ENCODE measurements around the gene HPF1. TPM values are rescaled to one million over a fixed set of nuclear protein-coding genes. Genes with fewer than 3 reads are reported as not detected.
"Not testable (repeated sequence)": the region's sequence is repeated elsewhere in the genome, so short reads cannot be mapped to it uniquely, and the experiment has no call there.

HPF1 gene
- total RNA-seq = 13.0 TPM

GRCh38 chr4:169757575-169758184, at the start of gene HPF1:
HPF1 (minus strand) TSS chr4:169757944; CDS start chr4:169757877, 67 bp downstream.
- H3K36me3 ChIP-seq (ENCODE audit: control insufficient read depth in 3 of 3, insufficient read depth in 3 of 3, low read length in 3 of 3) = peaks cover 0 to 5% (median 3%) of the 10 kb centered on the region in 3 donors
- H3K27me3 ChIP-seq (ENCODE audit: control insufficient read depth in 3 of 3, insufficient read depth in 3 of 3, low read length in 3 of 3) = no peaks in the 10 kb centered on the region
- peak within 1 kb of the TSS; percentile 73 to 92 (median 79) for H3K4me3 ChIP-seq (ENCODE audit: low read length in 3 of 3)
- H3K9ac ChIP-seq (ENCODE audit: low read depth in 1 of 3, low read length in 3 of 3) = peak within 1 kb of the TSS; percentile 52 to 90 (median 73)
- peaks cover 12 to 15% (median 15%) of the 10 kb centered on the region in 3 donors for H3K4me1 ChIP-seq (ENCODE audit: control insufficient read depth in 3 of 3, insufficient read depth in 3 of 3, low read length in 3 of 3)
- H3K9me3 ChIP-seq (ENCODE audit: control insufficient read depth in 3 of 3, low read length in 3 of 3) = no peaks in the 10 kb centered on the region
- peak within 1 kb of the TSS; percentile 48 for H3K27ac ChIP-seq (ENCODE audit: low read depth, low read length)

- not testable (repeated sequence) for H3K36me3 ChIP-seq (ENCODE audit: control insufficient read depth in 3 of 3, insufficient read depth in 3 of 3, low read length in 3 of 3); H3K9me3 ChIP-seq (ENCODE audit: control insufficient read depth in 3 of 3, low read length in 3 of 3); H3K9ac ChIP-seq (ENCODE audit: low read depth in 1 of 3, low read length in 3 of 3); H3K4me3 ChIP-seq (ENCODE audit: low read length in 3 of 3); H3K27ac ChIP-seq (ENCODE audit: low read depth, low read length); H3K4me1 ChIP-seq (ENCODE audit: control insufficient read depth in 3 of 3, insufficient read depth in 3 of 3, low read length in 3 of 3); H3K27me3 ChIP-seq (ENCODE audit: control insufficient read depth in 3 of 3, insufficient read depth in 3 of 3, low read length in 3 of 3)
Observed at GRCh38 chr4:169806770-169807169, 49.0 kb upstream of the HPF1 start.

GRCh38 chr4:169803413-169803812, 45.7 kb upstream of the HPF1 start:
- Histone ChIP-seq H3K27ac (ENCODE audit: low read depth, low read length) (no peak overlapping the region), H3K9ac (ENCODE audit: low read depth in 1 of 3, low read length in 3 of 3) (no peak overlapping the region), H3K36me3 (ENCODE audit: control insufficient read depth in 3 of 3, insufficient read depth in 3 of 3, low read length in 3 of 3) (no peaks in the 10 kb centered on the region), H3K27me3 (ENCODE audit: control insufficient read depth in 3 of 3, insufficient read depth in 3 of 3, low read length in 3 of 3) (no peaks in the 10 kb centered on the region), H3K4me3 (ENCODE audit: low read length in 3 of 3) (no peak overlapping the region), H3K9me3 (ENCODE audit: control insufficient read depth in 3 of 3, low read length in 3 of 3) (no peaks in the 10 kb centered on the region), H3K4me1 (ENCODE audit: control insufficient read depth in 3 of 3, insufficient read depth in 3 of 3, low read length in 3 of 3) (no peaks in the 10 kb centered on the region)

DNA sequence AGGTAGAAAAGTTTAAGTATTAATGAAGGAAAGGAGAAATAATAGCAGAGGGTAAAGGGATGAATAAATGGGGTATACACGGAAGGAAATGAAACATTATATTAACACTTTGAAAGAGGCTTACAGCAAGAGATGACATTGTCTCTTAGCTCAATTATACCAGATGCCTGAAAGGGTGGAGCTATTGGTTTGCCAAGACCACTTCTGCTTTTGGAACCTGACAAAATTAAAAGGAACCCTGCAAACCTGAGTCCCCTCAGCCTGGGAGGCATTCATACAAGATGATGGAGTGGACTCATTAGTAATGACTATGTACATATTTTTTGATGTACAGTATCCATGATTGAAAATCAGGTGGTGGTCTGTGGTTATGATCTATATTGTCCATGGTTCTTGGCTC, 45.1 kb upstream of the HPF1 start:
- Histone ChIP-seq H3K27ac (ENCODE audit: low read depth, low read length) (no peak overlapping the region), H3K9ac (ENCODE audit: low read depth in 1 of 3, low read length in 3 of 3) (no peak overlapping the region), H3K27me3 (ENCODE audit: control insufficient read depth in 3 of 3, insufficient read depth in 3 of 3, low read length in 3 of 3) (no peaks in the 10 kb centered on the region), H3K4me1 (ENCODE audit: control insufficient read depth in 3 of 3, insufficient read depth in 3 of 3, low read length in 3 of 3) (no peaks in the 10 kb centered on the region), H3K4me3 (ENCODE audit: low read length in 3 of 3) (no peak overlapping the region), H3K9me3 (ENCODE audit: control insufficient read depth in 3 of 3, low read length in 3 of 3) (no peaks in the 10 kb centered on the region), H3K36me3 (ENCODE audit: control insufficient read depth in 3 of 3, insufficient read depth in 3 of 3, low read length in 3 of 3) (no peaks in the 10 kb centered on the region)

- H3K4me1 ChIP-seq (ENCODE audit: control insufficient read depth in 3 of 3, insufficient read depth in 3 of 3, low read length in 3 of 3) = no peaks in the 10 kb centered on the region
- no peaks in the 10 kb centered on the region for H3K36me3 ChIP-seq (ENCODE audit: control insufficient read depth in 3 of 3, insufficient read depth in 3 of 3, low read length in 3 of 3)
- no peaks in the 10 kb centered on the region for H3K9me3 ChIP-seq (ENCODE audit: control insufficient read depth in 3 of 3, low read length in 3 of 3)
- no peak overlapping the region for H3K27ac ChIP-seq (ENCODE audit: low read depth, low read length)
- no peak overlapping the region for H3K9ac ChIP-seq (ENCODE audit: low read depth in 1 of 3, low read length in 3 of 3)
- no peak overlapping the region for H3K4me3 ChIP-seq (ENCODE audit: low read length in 3 of 3)
- no peaks in the 10 kb centered on the region for H3K27me3 ChIP-seq (ENCODE audit: control insufficient read depth in 3 of 3, insufficient read depth in 3 of 3, low read length in 3 of 3)
Observed at GRCh38 chr4:169800541-169800940, 42.8 kb upstream of the HPF1 start.

DNA sequence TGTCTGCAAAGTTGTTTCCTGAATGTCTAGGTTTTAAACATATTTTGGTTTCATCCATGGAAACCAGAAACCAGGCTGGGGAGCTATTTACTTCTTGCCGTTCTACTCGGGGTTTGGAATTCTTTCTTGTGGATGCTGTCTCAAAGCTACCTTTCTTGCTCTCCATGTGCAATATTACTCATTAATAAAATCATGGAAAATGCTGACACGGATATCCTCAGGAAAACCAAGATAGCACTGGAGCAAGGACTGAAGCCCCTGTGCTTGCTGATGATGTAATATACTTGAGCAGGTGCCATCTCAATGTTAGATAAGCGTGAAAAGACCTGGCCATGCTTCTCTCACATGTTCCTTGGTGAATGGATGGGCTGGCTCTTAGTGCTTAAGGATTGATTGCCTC, 41.5 kb upstream of the HPF1 start:
- H3K27me3 ChIP-seq (ENCODE audit: control insufficient read depth in 3 of 3, insufficient read depth in 3 of 3, low read length in 3 of 3) = no peaks in the 10 kb centered on the region
- H3K9me3 ChIP-seq (ENCODE audit: control insufficient read depth in 3 of 3, low read length in 3 of 3) = no peaks in the 10 kb centered on the region
- no peak overlapping the region for H3K27ac ChIP-seq (ENCODE audit: low read depth, low read length)
- no peak overlapping the region for H3K4me3 ChIP-seq (ENCODE audit: low read length in 3 of 3)
- no peak overlapping the region for H3K9ac ChIP-seq (ENCODE audit: low read depth in 1 of 3, low read length in 3 of 3)
- H3K4me1 ChIP-seq (ENCODE audit: control insufficient read depth in 3 of 3, insufficient read depth in 3 of 3, low read length in 3 of 3) = no peaks in the 10 kb centered on the region
- H3K36me3 ChIP-seq (ENCODE audit: control insufficient read depth in 3 of 3, insufficient read depth in 3 of 3, low read length in 3 of 3) = no peaks in the 10 kb centered on the region

DNA sequence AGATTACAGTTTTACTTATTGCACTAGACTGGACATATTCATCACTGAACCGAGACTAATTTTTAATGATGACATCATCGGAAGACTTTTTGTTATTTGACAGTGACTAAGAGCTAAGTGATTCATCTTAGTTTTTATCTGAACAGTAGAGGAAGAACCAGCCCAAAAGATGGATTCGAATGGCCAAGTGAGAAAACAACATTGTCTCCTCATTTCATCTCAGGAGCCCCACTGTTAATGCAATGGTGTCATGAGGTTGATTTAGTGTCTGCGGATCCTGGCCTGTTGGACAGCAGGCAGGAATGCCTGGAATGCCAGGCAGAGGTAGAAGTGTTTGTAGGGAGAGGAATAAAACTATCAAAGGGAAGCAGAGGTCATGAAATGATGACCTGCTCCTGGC, 37.8 kb upstream of the HPF1 start:
- Histone ChIP-seq H3K27ac (ENCODE audit: low read depth, low read length) (no peak overlapping the region), H3K36me3 (ENCODE audit: control insufficient read depth in 3 of 3, insufficient read depth in 3 of 3, low read length in 3 of 3) (no peaks in the 10 kb centered on the region), H3K4me1 (ENCODE audit: control insufficient read depth in 3 of 3, insufficient read depth in 3 of 3, low read length in 3 of 3) (peaks cover 0 to 5% (median 0%) of the 10 kb centered on the region in 3 donors), H3K27me3 (ENCODE audit: control insufficient read depth in 3 of 3, insufficient read depth in 3 of 3, low read length in 3 of 3) (peaks cover 0 to 1% (median 0%) of the 10 kb centered on the region in 3 donors), H3K9ac (ENCODE audit: low read depth in 1 of 3, low read length in 3 of 3) (no peak overlapping the region), H3K9me3 (ENCODE audit: control insufficient read depth in 3 of 3, low read length in 3 of 3) (no peaks in the 10 kb centered on the region), H3K4me3 (ENCODE audit: low read length in 3 of 3) (no peak overlapping the region)

- no peaks in the 10 kb centered on the region for H3K36me3 ChIP-seq (ENCODE audit: control insufficient read depth in 3 of 3, insufficient read depth in 3 of 3, low read length in 3 of 3)
- peaks cover 0 to 5% (median 0%) of the 10 kb centered on the region in 3 donors for H3K4me1 ChIP-seq (ENCODE audit: control insufficient read depth in 3 of 3, insufficient read depth in 3 of 3, low read length in 3 of 3)
- H3K27ac ChIP-seq (ENCODE audit: low read depth, low read length) = no peak overlapping the region
- H3K9ac ChIP-seq (ENCODE audit: low read depth in 1 of 3, low read length in 3 of 3) = peak overlapping the region in 1 of 3 donors; percentile 12
- H3K9me3 ChIP-seq (ENCODE audit: control insufficient read depth in 3 of 3, low read length in 3 of 3) = no peaks in the 10 kb centered on the region
- H3K4me3 ChIP-seq (ENCODE audit: low read length in 3 of 3) = peak overlapping the region; percentile 6 to 38 (median 22)
- H3K27me3 ChIP-seq (ENCODE audit: control insufficient read depth in 3 of 3, insufficient read depth in 3 of 3, low read length in 3 of 3) = peaks cover 12 to 21% (median 16%) of the 10 kb centered on the region in 3 donors
Observed at GRCh38 chr4:169791527-169792156, 33.9 kb upstream of the HPF1 start.

GRCh38 chr4:169791062-169791461, 33.3 kb upstream of the HPF1 start:
- Histone ChIP-seq H3K27me3 (ENCODE audit: control insufficient read depth in 3 of 3, insufficient read depth in 3 of 3, low read length in 3 of 3) (peaks cover 12 to 22% (median 20%) of the 10 kb centered on the region in 3 donors), H3K36me3 (ENCODE audit: control insufficient read depth in 3 of 3, insufficient read depth in 3 of 3, low read length in 3 of 3) (no peaks in the 10 kb centered on the region), H3K27ac (ENCODE audit: low read depth, low read length) (no peak overlapping the region), H3K4me1 (ENCODE audit: control insufficient read depth in 3 of 3, insufficient read depth in 3 of 3, low read length in 3 of 3) (peaks cover 0 to 5% (median 0%) of the 10 kb centered on the region in 3 donors), H3K9me3 (ENCODE audit: control insufficient read depth in 3 of 3, low read length in 3 of 3) (no peaks in the 10 kb centered on the region), H3K4me3 (ENCODE audit: low read length in 3 of 3) (no peak overlapping the region), H3K9ac (ENCODE audit: low read depth in 1 of 3, low read length in 3 of 3) (no peak overlapping the region)

All from skeletal muscle tissue (tissue), 4 donors.